ENCODE data around the gene USP5. TPM values are rescaled to one million over a fixed set of nuclear protein-coding genes. Genes with fewer than 3 reads are reported as not detected.
A peak's percentile ranks its signal among the peaks of the same experiment; 100 is the strongest.

The USP5 gene
- total and polyA plus RNA-seq, 8 donors: 20.9 to 69.4 (median 32.4) TPM

- Histone ChIP-seq H3K9me3 (no peaks in the 10 kb centered on the region), H3K27ac (no peak overlapping the region), H3K4me3 (no peak overlapping the region), H3K36me3 (no peaks in the 10 kb centered on the region), H3K27me3 (no peaks in the 10 kb centered on the region), H3K4me1 (peaks cover 5 to 21% (median 14%) of the 10 kb centered on the region in 4 donors)
- WGBS, 5 donors: 81 to 91% (median 88%) methylated on average over 3 of the region's 3 CpGs
- TF ChIP-seq POLR2AphosphoS5 (IDR thresholded peaks at IDR 0.05) (no peak), POLR2A (IDR thresholded peaks at IDR 0.05) (no peak), EP300 (IDR thresholded peaks at IDR 0.05) (no peak)
- TF ChIP-seq, protein P1, sequence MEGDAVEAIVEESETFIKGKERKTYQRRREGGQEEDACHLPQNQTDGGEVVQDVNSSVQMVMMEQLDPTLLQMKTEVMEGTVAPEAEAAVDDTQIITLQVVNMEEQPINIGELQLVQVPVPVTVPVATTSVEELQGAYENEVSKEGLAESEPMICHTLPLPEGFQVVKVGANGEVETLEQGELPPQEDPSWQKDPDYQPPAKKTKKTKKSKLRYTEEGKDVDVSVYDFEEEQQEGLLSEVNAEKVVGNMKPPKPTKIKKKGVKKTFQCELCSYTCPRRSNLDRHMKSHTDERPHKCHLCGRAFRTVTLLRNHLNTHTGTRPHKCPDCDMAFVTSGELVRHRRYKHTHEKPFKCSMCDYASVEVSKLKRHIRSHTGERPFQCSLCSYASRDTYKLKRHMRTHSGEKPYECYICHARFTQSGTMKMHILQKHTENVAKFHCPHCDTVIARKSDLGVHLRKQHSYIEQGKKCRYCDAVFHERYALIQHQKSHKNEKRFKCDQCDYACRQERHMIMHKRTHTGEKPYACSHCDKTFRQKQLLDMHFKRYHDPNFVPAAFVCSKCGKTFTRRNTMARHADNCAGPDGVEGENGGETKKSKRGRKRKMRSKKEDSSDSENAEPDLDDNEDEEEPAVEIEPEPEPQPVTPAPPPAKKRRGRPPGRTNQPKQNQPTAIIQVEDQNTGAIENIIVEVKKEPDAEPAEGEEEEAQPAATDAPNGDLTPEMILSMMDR (IDR thresholded peaks at IDR 0.05): no peak
- no peak for DNase-seq
- intact Hi-C loops (cut with DNase I; ENCODE audit: low total_unique reads): no loop called here
These were observed 42.4 kb downstream of the USP5 start for GRCh38 chr12:6894321-6894720.

- no peaks in the 10 kb centered on the region for H3K36me3 ChIP-seq
- peaks cover 0 to 19% (median 11%) of the 10 kb centered on the region in 4 donors for H3K4me1 ChIP-seq
- intact Hi-C loops (cut with DNase I; ENCODE audit: low total_unique reads): no loop called here
- 73 to 88% (median 83%) methylated on average over 6 of the region's 6 CpGs for whole genome bisulfite sequencing, 5 donors
- no peak overlapping the region for H3K27ac ChIP-seq
- H3K4me3 ChIP-seq: no peak overlapping the region
- DNase-seq: no peak
- no peaks in the 10 kb centered on the region for H3K27me3 ChIP-seq
- no peaks in the 10 kb centered on the region for H3K9me3 ChIP-seq
- TF ChIP-seq EP300 (IDR thresholded peaks at IDR 0.05) (no peak), POLR2A (IDR thresholded peaks at IDR 0.05) (no peak), POLR2AphosphoS5 (IDR thresholded peaks at IDR 0.05) (no peak)
- TF ChIP-seq, protein P1 (IDR thresholded peaks at IDR 0.05): no peak
These were observed 45.0 kb downstream of the USP5 start for GRCh38 chr12:6896846-6897435.

DNA sequence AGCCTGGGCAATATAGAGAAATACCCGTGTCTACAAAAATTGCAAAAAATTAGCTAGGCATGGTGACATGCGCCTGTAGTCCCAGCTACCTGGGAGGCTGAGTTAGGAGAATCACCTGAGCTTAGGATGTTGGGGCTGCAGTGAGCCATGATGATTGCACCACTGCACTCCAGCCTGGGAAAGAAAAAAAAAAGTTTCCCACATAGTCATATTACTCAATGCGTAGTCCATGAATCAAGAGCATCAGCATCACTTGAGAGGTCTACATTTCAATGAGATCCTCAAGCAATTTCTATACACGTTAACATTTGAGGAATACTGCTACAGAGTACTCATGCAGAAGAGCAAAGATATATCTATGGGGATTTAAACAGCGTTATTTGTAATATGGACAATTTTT, 47.5 kb downstream of the USP5 start:
- intact Hi-C loops (cut with DNase I; ENCODE audit: low total_unique reads): no loop called here
- peak overlapping the region in 1 of 5 donors; percentile 16 for H3K27ac ChIP-seq
- H3K27me3 ChIP-seq: no peaks in the 10 kb centered on the region
- H3K4me1 ChIP-seq: peaks cover 5 to 21% (median 17%) of the 10 kb centered on the region in 4 donors
- no peak for DNase-seq
- no peaks in the 10 kb centered on the region for H3K9me3 ChIP-seq
- TF ChIP-seq, protein P1 (IDR thresholded peaks at IDR 0.05): no peak
- TF ChIP-seq POLR2AphosphoS5 (IDR thresholded peaks at IDR 0.05): no peak
- TF ChIP-seq EP300 (IDR thresholded peaks at IDR 0.05): no peak
- TF ChIP-seq POLR2A (IDR thresholded peaks at IDR 0.05): no peak
- H3K4me3 ChIP-seq: no peak overlapping the region
- 69 to 80% (median 78%) methylated on average over 5 of the region's 5 CpGs for WGBS, 5 donors
- no peaks in the 10 kb centered on the region for H3K36me3 ChIP-seq

DNA sequence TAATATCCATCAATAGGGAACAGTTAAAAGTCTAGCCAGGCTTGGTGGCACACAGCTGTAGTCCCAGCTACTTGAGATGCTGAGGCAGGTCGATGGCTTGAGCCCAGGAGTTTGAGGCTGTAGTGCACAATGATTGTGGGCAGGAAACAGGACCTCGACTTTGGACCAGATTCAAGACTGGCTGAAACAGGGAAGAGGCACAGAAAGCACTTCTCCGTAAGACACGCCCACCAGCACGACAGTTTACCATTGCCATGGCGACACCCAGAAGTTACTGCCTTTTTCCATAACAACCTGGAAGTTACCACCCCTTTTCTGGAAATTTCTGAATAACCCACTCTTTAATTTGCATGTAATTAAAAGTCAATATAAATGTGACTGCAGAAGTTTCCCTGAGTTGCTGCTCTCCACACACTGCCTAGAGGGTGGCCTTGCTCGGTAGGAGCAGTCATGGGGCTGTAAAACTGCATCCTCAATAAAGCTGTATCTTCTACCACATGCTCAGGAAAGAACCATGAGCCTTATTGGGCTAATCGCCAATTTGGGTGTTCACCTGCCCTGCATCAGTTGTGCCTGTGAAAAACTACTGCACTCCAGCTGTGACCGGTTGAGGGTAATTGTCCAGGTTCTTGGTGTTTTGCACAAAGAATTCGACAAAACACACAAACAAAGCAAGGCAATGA, 48.0 kb downstream of the USP5 start:
- 36 to 46% (median 40%) methylated on average over 10 of the region's 10 CpGs for WGBS, 5 donors
- Histone ChIP-seq H3K9me3 (no peaks in the 10 kb centered on the region), H3K27me3 (no peaks in the 10 kb centered on the region), H3K4me1 (peaks cover 7 to 24% (median 21%) of the 10 kb centered on the region in 4 donors), H3K27ac (peak overlapping the region in 1 of 5 donors; percentile 16), H3K36me3 (no peaks in the 10 kb centered on the region), H3K4me3 (no peak overlapping the region)
- intact Hi-C loops (cut with DNase I; ENCODE audit: low total_unique reads): no loop called here
- DNase-seq: peak; percentile 58 to 82
- peak in 1 of 3 donors; percentile 14 for TF ChIP-seq POLR2AphosphoS5 (IDR thresholded peaks at IDR 0.05)
- TF ChIP-seq, protein P1 (IDR thresholded peaks at IDR 0.05): no peak

All from stomach (tissue), 9 donors.